Pulmonary artery endothelial cell (primary cell): ENCODE results near the gene DPH6. TPM values are rescaled to one million over a fixed set of nuclear protein-coding genes. Genes with fewer than 3 reads are reported as not detected.
"Not testable (repeated sequence)": the region's sequence is repeated elsewhere in the genome, so short reads cannot be mapped to it uniquely, and the experiment has no call there.

Experiments used
- DNase-seq: peaks from one replicate; pipeline ENCODE4 v3.0.0-alpha.2; 2011; ENCODE audit warnings: low read depth, low spot score
- total RNA-seq: library from RNA; depleted of rRNA; stranded (reverse); fragments of >200 nt; gene quantifications from 2 replicates; pipeline ENCODE4 v1.2.3, GENCODE V29; 2014

Gene DPH6
- total RNA-seq, 1 donor from 2014 or later = 15.4 TPM

- DNase-seq = no peak
Observed at GRCh38 chr15:35330048-35330695, 215.8 kb downstream of the DPH6 start.

DNA sequence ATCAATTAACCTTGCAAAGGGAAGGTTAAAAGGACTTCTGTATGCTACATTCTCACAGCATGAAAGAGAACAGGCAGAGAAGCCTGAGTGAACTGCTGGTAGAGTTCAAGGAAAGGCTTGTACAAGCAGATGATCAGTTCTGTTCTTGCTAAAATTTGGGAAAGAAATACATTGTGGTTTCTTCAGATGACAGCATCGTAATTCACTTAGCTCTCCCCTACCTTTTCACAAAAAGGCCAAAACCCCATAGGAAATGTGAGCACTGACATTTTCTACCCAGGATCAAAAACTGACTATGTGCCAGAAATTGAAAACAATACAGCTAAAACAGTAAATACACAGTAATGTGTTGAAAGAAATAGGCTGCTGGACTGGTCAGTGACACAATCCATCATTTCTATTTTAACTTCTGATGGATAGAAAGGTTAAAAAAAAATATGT, 216.4 kb downstream of the DPH6 start:
- no peak for DNase-seq

DNA sequence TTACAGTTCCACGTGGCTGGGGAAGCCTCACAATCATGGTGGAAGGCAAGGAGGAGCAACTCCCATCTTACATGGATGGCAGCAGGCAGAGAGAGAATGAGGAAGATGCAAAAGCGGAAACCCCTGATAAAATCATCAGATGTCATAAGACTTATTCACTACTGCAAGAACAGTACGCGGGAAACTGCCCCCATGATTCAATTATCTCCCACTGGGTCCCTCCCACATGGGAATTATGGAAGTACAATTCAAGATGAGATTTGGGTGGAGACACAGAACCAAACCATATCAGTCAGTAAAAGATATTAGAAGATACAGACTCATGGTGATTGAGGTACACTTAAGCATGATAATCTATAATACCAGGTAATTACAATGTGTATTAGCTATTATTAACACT, 217.1 kb downstream of the DPH6 start:
- not testable (repeated sequence) for DNase-seq

DNA sequence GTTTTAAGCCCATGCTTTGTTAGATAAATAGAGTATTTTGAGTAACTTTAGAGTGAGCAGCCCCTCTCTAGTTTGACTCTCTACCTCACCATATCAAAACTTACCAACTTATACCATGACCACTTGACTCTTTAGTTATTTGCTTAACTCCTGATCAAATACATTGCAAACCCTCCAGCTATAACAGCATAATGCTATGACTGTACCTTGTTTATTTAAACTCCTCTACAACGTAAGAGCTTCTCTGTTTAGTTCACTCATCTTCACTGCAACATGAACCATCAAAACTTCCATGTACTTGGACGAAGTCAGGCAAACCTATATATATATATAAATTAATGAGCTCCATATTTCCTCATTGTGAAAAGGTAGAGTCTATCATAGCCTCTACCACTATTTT, 218.2 kb downstream of the DPH6 start:
- DNase-seq = no peak

- DNase-seq = no peak
Observed at GRCh38 chr15:35325374-35325941, 220.5 kb downstream of the DPH6 start.

- no peak for DNase-seq
Observed at GRCh38 chr15:35323141-35323540, 222.8 kb downstream of the DPH6 start.

DNA sequence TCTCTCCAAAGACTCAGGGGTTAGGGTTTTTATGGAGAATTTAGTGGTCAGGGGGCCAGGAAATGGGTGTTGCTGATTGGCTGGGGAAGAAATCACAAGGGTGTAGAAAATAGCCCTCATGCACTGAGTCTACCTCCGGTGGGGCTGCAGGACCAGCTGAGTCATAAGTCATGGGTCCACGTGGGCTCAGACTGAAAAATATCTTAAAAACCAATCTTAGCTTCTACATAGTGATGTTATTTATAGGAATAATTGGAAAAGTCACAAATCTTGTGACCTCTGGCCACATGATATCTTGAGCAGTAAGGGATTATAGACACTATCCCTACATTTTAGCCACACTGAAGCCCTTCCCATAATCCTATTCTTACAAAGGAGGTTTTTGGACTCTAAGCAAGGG, 224.0 kb downstream of the DPH6 start:
- no peak for DNase-seq

- DNase-seq = no peak
Observed at GRCh38 chr15:35320911-35321310, 225.1 kb downstream of the DPH6 start.
